WTC11 (cell line): Measurements from ENCODE around the gene AXDND1. TPM values are rescaled to one million over a fixed set of nuclear protein-coding genes. Genes with fewer than 3 reads are reported as not detected.

Experiments
- ATAC-seq: fragments of 200-7000 bp; cut with Tn5 transposase; 2 replicates; pipeline ENCODE4 v1.10.0; 2021; ENCODE audit warnings: mild to moderate bottlenecking, moderate library complexity
- CTCF ChIA-PET: fragments of 300-600 bp; sonication (Branson Sonifier 250); formaldehyde crosslinking; loops from one replicate; lab custom pipeline; 2021; ENCODE audit warnings: antibody characterized with exemption; lab: Charles Lee
- POLR2A ChIA-PET: fragments of 350-600 bp; sonication (Branson Sonifier 250); formaldehyde crosslinking; loops from one replicate; lab custom pipeline; 2021; ENCODE audit warnings: antibody characterized with exemption; lab: Charles Lee
- DNase-seq: peaks from one replicate; pipeline ENCODE4 v3.0.0; 2021; ENCODE audit warnings: low spot score
- H3K27ac Mint-ChIP-seq: 2 replicates; pipeline ENCODE4 v1.8.0; 2021; ENCODE audit warnings: mixed read lengths
- H3K27me3 Mint-ChIP-seq: 2 replicates; pipeline ENCODE4 v1.8.0; 2021; ENCODE audit warnings: low read depth, mild to moderate bottlenecking, moderate library complexity, mixed read lengths
- H3K36me3 Mint-ChIP-seq: 2 replicates; pipeline ENCODE4 v1.8.0; 2021; ENCODE audit warnings: mixed read lengths
- H3K4me1 Mint-ChIP-seq: 2 replicates; pipeline ENCODE4 v1.8.0; 2022; ENCODE audit warnings: mixed read lengths
- H3K4me3 Mint-ChIP-seq: 2 replicates; pipeline ENCODE4 v1.8.0; 2021; ENCODE audit warnings: mild to moderate bottlenecking, moderate library complexity, mixed read lengths
- H3K9me3 Mint-ChIP-seq: 2 replicates; pipeline ENCODE4 v1.8.0; 2021; ENCODE audit warnings: mixed read lengths
- GTF2I ChIP-seq: fragments of 250-450 bp; sonication (Bioruptor Pico); conservative IDR thresholded peaks from 2 replicates; pipeline ENCODE4 v1.4.0; 2021; ENCODE audit warnings: mild to moderate bottlenecking
- NR1H2 ChIP-seq: sonication (generic); formaldehyde crosslinking; IDR thresholded peaks from 2 replicates; pipeline ENCODE4 v1.9.0; 2021; ENCODE audit warnings: mild to moderate bottlenecking, moderate library complexity, missing genetic modification reagents
- NR3C1 ChIP-seq: sonication (generic); formaldehyde crosslinking; conservative IDR thresholded peaks from 2 replicates; pipeline ENCODE4 v1.8.1; 2023; ENCODE audit warnings: low read depth, mild to moderate bottlenecking, missing genetic modification reagents
- ZNF219 ChIP-seq: sonication (generic); formaldehyde crosslinking; IDR thresholded peaks from 2 replicates; pipeline ENCODE4 v1.8.0; 2023; ENCODE audit warnings: missing genetic modification reagents, mild to moderate bottlenecking, borderline replicate concordance
- ZNF232 ChIP-seq: sonication (generic); formaldehyde crosslinking; IDR thresholded peaks from 2 replicates; pipeline ENCODE4 v1.8.0; 2022; ENCODE audit warnings: mild to moderate bottlenecking, missing genetic modification reagents
- ZNF317 ChIP-seq: sonication (generic); formaldehyde crosslinking; IDR thresholded peaks from 2 replicates; pipeline ENCODE4 v1.8.1; 2023; ENCODE audit warnings: low read depth, mild to moderate bottlenecking, moderate library complexity, missing genetic modification reagents, borderline replicate concordance
- ZNF416 ChIP-seq: fragments of 250-450 bp; sonication (Bioruptor Pico); IDR thresholded peaks from 2 replicates; pipeline ENCODE4 v1.9.0; 2021; ENCODE audit warnings: mild to moderate bottlenecking, inconsistent platforms
- ZNF671 ChIP-seq: fragments of 250-450 bp; sonication (Bioruptor Pico); IDR thresholded peaks from 2 replicates; pipeline ENCODE4 v1.8.0; 2021; ENCODE audit warnings: mild to moderate bottlenecking
- total RNA-seq: library from RNA; stranded (reverse); gene quantifications from 3 replicates; pipeline ENCODE4 v1.2.3, GENCODE V29; 2021
- TF ChIP-seq, protein P1 (sequence below): sonication (generic); formaldehyde crosslinking; IDR thresholded peaks from 2 replicates; pipeline ENCODE4 v1.8.0; 2022; ENCODE audit warnings: missing genetic modification reagents
- TF ChIP-seq, protein P2 (sequence below): fragments of 250-450 bp; sonication (Bioruptor Pico); IDR thresholded peaks from 2 replicates; pipeline ENCODE4 v2.1.2; 2022; ENCODE audit warnings: mild to moderate bottlenecking, moderate library complexity
- TF ChIP-seq, protein P3 (sequence below): fragments of 250-450 bp; sonication (Bioruptor Pico); conservative IDR thresholded peaks from 2 replicates; pipeline ENCODE4 v1.9.0; 2021; ENCODE audit warnings: mild to moderate bottlenecking
- TF ChIP-seq, protein P4 (sequence below): sonication (generic); formaldehyde crosslinking; IDR thresholded peaks from 2 replicates; pipeline ENCODE4 v1.8.0; 2023; ENCODE audit warnings: mild to moderate bottlenecking, missing genetic modification reagents
- TF ChIP-seq, protein P5 (sequence below): sonication (generic); formaldehyde crosslinking; IDR thresholded peaks from 2 replicates; pipeline ENCODE4 v1.8.1; 2023; ENCODE audit warnings: mild to moderate bottlenecking, missing genetic modification reagents
- TF ChIP-seq, protein P6 (sequence below): fragments of 250-450 bp; sonication (Bioruptor Pico); IDR thresholded peaks from 2 replicates; pipeline ENCODE4 v1.9.0; 2021; ENCODE audit warnings: mild to moderate bottlenecking
- TF ChIP-seq, protein P7 (sequence below): sonication (generic); formaldehyde crosslinking; IDR thresholded peaks from 2 replicates; pipeline ENCODE4 v1.8.0; 2022; ENCODE audit warnings: mild to moderate bottlenecking, missing genetic modification reagents
- TF ChIP-seq, protein P8 (sequence below): fragments of 250-450 bp; sonication (Bioruptor Pico); IDR thresholded peaks from 2 replicates; pipeline ENCODE4 v1.9.0; 2021; ENCODE audit warnings: mild to moderate bottlenecking, borderline replicate concordance
- TF ChIP-seq, protein P9 (sequence below): sonication (generic); formaldehyde crosslinking; IDR thresholded peaks from 2 replicates; pipeline ENCODE4 v1.8.1; 2023; ENCODE audit warnings: mild to moderate bottlenecking, moderate library complexity, missing genetic modification reagents

The AXDND1 gene
- total RNA-seq, 1 experiment from 2014 or later, result not detected

DNA sequence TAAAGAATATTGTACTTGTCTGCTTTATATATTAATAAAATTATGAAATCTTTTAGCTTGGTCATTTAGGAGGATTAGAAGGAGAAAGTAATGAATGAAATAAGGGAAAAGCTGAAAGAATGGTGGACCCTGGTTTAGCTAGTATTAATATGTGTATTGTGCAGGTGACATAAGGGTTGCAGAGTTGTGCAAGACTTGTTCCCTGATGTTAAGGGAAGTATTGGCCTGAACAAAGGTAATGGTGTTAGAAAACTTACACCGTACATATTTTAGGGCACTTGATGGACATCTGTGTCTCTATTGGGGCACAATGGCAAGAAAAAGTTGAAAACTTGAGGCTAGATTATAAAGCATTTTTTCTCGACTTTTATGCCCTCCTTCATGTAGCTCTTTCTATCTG lies 39.9 kb upstream of the AXDND1 start:
- H3K36me3 Mint-ChIP-seq, result peaks cover 8% of the 10 kb centered on the region
- TF ChIP-seq ZNF416 (no peak), GTF2I (no peak), ZNF671 (no peak), NR1H2 (CRISPR knock-in tag) (no peak), ZNF232 (CRISPR knock-in tag) (no peak), ZNF317 (CRISPR knock-in tag) (no peak), ZNF219 (CRISPR knock-in tag) (no peak), NR3C1 (no peak)
- TF ChIP-seq, protein P1, sequence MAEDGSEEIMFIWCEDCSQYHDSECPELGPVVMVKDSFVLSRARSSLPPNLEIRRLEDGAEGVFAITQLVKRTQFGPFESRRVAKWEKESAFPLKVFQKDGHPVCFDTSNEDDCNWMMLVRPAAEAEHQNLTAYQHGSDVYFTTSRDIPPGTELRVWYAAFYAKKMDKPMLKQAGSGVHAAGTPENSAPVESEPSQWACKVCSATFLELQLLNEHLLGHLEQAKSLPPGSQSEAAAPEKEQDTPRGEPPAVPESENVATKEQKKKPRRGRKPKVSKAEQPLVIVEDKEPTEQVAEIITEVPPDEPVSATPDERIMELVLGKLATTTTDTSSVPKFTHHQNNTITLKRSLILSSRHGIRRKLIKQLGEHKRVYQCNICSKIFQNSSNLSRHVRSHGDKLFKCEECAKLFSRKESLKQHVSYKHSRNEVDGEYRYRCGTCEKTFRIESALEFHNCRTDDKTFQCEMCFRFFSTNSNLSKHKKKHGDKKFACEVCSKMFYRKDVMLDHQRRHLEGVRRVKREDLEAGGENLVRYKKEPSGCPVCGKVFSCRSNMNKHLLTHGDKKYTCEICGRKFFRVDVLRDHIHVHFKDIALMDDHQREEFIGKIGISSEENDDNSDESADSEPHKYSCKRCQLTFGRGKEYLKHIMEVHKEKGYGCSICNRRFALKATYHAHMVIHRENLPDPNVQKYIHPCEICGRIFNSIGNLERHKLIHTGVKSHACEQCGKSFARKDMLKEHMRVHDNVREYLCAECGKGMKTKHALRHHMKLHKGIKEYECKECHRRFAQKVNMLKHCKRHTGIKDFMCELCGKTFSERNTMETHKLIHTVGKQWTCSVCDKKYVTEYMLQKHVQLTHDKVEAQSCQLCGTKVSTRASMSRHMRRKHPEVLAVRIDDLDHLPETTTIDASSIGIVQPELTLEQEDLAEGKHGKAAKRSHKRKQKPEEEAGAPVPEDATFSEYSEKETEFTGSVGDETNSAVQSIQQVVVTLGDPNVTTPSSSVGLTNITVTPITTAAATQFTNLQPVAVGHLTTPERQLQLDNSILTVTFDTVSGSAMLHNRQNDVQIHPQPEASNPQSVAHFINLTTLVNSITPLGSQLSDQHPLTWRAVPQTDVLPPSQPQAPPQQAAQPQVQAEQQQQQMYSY (CRISPR knock-in tag), result no peak
- TF ChIP-seq, protein P2, sequence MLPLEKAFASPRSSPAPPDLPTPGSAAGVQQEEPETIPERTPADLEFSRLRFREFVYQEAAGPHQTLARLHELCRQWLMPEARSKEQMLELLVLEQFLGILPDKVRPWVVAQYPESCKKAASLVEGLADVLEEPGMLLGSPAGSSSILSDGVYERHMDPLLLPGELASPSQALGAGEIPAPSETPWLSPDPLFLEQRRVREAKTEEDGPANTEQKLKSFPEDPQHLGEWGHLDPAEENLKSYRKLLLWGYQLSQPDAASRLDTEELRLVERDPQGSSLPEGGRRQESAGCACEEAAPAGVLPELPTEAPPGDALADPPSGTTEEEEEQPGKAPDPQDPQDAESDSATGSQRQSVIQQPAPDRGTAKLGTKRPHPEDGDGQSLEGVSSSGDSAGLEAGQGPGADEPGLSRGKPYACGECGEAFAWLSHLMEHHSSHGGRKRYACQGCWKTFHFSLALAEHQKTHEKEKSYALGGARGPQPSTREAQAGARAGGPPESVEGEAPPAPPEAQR (CRISPR knock-in tag), result no peak
- TF ChIP-seq, protein P3, sequence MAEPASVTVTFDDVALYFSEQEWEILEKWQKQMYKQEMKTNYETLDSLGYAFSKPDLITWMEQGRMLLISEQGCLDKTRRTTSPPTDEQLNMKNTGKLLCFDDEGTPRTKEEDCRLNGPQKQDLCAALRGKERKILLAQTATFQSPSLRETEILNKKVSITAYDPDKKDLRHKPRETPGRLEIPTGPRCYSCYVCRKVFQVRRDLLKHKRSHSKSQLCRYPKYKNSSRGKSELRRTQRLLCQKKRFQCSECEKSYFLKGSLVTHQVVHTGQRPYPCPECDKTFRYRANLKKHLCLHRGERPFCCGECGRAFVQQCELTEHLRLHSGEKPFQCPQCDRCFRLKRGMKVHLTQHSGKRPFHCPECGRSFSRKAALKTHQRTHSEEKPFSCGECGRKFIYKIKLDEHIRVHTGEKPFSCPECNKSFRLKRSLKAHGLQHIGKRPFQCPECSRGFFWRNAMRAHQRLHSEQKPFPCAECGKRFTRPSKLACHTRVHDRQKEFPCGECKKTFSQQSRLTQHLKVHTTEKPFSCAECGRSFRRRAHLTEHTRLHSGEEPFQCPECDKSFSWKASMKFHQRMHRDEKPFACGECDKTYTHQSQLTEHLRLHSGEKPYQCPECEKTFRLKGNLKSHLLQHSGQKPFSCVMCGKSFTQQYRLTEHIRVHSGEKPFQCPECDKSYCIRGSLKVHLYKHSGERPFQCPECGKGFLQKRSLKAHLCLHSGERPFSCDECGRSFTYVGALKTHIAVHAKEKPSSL (CRISPR knock-in tag), result no peak
- TF ChIP-seq, protein P4, sequence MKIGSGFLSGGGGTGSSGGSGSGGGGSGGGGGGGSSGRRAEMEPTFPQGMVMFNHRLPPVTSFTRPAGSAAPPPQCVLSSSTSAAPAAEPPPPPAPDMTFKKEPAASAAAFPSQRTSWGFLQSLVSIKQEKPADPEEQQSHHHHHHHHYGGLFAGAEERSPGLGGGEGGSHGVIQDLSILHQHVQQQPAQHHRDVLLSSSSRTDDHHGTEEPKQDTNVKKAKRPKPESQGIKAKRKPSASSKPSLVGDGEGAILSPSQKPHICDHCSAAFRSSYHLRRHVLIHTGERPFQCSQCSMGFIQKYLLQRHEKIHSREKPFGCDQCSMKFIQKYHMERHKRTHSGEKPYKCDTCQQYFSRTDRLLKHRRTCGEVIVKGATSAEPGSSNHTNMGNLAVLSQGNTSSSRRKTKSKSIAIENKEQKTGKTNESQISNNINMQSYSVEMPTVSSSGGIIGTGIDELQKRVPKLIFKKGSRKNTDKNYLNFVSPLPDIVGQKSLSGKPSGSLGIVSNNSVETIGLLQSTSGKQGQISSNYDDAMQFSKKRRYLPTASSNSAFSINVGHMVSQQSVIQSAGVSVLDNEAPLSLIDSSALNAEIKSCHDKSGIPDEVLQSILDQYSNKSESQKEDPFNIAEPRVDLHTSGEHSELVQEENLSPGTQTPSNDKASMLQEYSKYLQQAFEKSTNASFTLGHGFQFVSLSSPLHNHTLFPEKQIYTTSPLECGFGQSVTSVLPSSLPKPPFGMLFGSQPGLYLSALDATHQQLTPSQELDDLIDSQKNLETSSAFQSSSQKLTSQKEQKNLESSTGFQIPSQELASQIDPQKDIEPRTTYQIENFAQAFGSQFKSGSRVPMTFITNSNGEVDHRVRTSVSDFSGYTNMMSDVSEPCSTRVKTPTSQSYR (CRISPR knock-in tag), result no peak
- TF ChIP-seq, protein P5, sequence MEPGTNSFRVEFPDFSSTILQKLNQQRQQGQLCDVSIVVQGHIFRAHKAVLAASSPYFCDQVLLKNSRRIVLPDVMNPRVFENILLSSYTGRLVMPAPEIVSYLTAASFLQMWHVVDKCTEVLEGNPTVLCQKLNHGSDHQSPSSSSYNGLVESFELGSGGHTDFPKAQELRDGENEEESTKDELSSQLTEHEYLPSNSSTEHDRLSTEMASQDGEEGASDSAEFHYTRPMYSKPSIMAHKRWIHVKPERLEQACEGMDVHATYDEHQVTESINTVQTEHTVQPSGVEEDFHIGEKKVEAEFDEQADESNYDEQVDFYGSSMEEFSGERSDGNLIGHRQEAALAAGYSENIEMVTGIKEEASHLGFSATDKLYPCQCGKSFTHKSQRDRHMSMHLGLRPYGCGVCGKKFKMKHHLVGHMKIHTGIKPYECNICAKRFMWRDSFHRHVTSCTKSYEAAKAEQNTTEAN (CRISPR knock-in tag), result no peak
- TF ChIP-seq, protein P6, sequence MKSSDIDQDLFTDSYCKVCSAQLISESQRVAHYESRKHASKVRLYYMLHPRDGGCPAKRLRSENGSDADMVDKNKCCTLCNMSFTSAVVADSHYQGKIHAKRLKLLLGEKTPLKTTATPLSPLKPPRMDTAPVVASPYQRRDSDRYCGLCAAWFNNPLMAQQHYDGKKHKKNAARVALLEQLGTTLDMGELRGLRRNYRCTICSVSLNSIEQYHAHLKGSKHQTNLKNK, result no peak
- TF ChIP-seq, protein P7, sequence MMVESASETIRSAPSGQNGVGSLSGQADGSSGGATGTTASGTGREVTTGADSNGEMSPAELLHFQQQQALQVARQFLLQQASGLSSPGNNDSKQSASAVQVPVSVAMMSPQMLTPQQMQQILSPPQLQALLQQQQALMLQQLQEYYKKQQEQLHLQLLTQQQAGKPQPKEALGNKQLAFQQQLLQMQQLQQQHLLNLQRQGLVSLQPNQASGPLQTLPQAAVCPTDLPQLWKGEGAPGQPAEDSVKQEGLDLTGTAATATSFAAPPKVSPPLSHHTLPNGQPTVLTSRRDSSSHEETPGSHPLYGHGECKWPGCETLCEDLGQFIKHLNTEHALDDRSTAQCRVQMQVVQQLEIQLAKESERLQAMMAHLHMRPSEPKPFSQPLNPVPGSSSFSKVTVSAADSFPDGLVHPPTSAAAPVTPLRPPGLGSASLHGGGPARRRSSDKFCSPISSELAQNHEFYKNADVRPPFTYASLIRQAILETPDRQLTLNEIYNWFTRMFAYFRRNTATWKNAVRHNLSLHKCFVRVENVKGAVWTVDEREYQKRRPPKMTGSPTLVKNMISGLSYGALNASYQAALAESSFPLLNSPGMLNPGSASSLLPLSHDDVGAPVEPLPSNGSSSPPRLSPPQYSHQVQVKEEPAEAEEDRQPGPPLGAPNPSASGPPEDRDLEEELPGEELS, result no peak
- TF ChIP-seq, protein P8, sequence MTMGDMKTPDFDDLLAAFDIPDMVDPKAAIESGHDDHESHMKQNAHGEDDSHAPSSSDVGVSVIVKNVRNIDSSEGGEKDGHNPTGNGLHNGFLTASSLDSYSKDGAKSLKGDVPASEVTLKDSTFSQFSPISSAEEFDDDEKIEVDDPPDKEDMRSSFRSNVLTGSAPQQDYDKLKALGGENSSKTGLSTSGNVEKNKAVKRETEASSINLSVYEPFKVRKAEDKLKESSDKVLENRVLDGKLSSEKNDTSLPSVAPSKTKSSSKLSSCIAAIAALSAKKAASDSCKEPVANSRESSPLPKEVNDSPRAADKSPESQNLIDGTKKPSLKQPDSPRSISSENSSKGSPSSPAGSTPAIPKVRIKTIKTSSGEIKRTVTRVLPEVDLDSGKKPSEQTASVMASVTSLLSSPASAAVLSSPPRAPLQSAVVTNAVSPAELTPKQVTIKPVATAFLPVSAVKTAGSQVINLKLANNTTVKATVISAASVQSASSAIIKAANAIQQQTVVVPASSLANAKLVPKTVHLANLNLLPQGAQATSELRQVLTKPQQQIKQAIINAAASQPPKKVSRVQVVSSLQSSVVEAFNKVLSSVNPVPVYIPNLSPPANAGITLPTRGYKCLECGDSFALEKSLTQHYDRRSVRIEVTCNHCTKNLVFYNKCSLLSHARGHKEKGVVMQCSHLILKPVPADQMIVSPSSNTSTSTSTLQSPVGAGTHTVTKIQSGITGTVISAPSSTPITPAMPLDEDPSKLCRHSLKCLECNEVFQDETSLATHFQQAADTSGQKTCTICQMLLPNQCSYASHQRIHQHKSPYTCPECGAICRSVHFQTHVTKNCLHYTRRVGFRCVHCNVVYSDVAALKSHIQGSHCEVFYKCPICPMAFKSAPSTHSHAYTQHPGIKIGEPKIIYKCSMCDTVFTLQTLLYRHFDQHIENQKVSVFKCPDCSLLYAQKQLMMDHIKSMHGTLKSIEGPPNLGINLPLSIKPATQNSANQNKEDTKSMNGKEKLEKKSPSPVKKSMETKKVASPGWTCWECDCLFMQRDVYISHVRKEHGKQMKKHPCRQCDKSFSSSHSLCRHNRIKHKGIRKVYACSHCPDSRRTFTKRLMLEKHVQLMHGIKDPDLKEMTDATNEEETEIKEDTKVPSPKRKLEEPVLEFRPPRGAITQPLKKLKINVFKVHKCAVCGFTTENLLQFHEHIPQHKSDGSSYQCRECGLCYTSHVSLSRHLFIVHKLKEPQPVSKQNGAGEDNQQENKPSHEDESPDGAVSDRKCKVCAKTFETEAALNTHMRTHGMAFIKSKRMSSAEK (CRISPR knock-in tag), result no peak
- TF ChIP-seq, protein P9, sequence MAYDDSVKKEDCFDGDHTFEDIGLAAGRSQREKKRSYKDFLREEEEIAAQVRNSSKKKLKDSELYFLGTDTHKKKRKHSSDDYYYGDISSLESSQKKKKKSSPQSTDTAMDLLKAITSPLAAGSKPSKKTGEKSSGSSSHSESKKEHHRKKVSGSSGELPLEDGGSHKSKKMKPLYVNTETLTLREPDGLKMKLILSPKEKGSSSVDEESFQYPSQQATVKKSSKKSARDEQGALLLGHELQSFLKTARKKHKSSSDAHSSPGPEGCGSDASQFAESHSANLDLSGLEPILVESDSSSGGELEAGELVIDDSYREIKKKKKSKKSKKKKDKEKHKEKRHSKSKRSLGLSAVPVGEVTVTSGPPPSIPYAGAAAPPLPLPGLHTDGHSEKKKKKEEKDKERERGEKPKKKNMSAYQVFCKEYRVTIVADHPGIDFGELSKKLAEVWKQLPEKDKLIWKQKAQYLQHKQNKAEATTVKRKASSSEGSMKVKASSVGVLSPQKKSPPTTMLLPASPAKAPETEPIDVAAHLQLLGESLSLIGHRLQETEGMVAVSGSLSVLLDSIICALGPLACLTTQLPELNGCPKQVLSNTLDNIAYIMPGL, result no peak

More for the DNA sequence above, 39.9 kb upstream of the AXDND1 start:
- CTCF ChIA-PET, result no interaction called here
- H3K4me1 Mint-ChIP-seq, result no peaks in the 10 kb centered on the region; the same call in 1 of the 2 replicates
- H3K9me3 Mint-ChIP-seq, result peaks cover 18% of the 10 kb centered on the region
- no peak overlapping the region for H3K27ac Mint-ChIP-seq
- POLR2A ChIA-PET, result no interaction called here
- H3K27me3 Mint-ChIP-seq, result peaks cover 2% of the 10 kb centered on the region; the same call in 1 of the 2 replicates
- H3K4me3 Mint-ChIP-seq, result no peak overlapping the region
- no peak for ATAC-seq
- no peak for DNase-seq
